Psoas muscle (tissue), 8 donors: Measurements from ENCODE around the gene ADGRE2. TPM values are rescaled to one million over a fixed set of nuclear protein-coding genes. Genes with fewer than 3 reads are reported as not detected.

Experiments
- ATAC-seq, 4 donors: fragments of 200-7000 bp; cut with Tn5 transposase; one replicate each; pipeline ENCODE4 v1.9.1; 2020; ENCODE audit warnings: moderate library complexity in 3 of 4, mild to moderate bottlenecking in 2 of 4
- DNase-seq, 2 donors: peaks; one replicate each; pipeline ENCODE4 v3.0.0-alpha.2; 2020
- H3K27ac ChIP-seq: fragments of 200-600 bp; one replicate; pipeline ENCODE4 v1.8.0; 2022
- H3K27me3 ChIP-seq, 3 donors: fragments of 200-600 bp in 1 of 3; one replicate each; pipeline versions ENCODE4 v1.6.1 to v1.8.0; 2013 to 2022; ENCODE audit warnings: low read length in 2 of 3, mild to moderate bottlenecking in 2 of 3, moderate library complexity in 1 of 3; ENCODE audit not compliant: insufficient read depth in 3 of 3
- H3K36me3 ChIP-seq, 2 donors: fragments of 200-600 bp in 1 of 2; one replicate each; pipeline versions ENCODE4 v1.6.1 to v1.8.0; 2013 to 2022; ENCODE audit warnings: low read depth in 1 of 2, mild to moderate bottlenecking in 1 of 2, moderate library complexity in 1 of 2; ENCODE audit not compliant: insufficient read depth in 1 of 2
- H3K4me1 ChIP-seq: fragments of 200-600 bp; one replicate; pipeline ENCODE4 v1.8.0; 2022
- H3K4me3 ChIP-seq: fragments of 200-600 bp; one replicate; pipeline ENCODE4 v1.8.0; 2022; ENCODE audit warnings: mild to moderate bottlenecking
- H3K9me3 ChIP-seq: fragments of 200-600 bp; one replicate; pipeline ENCODE4 v1.8.0; 2022
- CTCF ChIP-seq: fragments of 200-600 bp; IDR thresholded peaks from one replicate; pipeline ENCODE4 v1.8.0; 2022; ENCODE audit warnings: antibody characterized with exemption
- WGBS, 3 donors: extraction: QIAGEN DNeasy Blood & Tissue Kit; methylation state at CpG; one replicate each; pipeline versions ENCODE4 v1.1.6 to v1.1.7; 2013; 5-methylcytosine and 5-hydroxymethylcytosine counted together
- intact Hi-C, 2 donors: fragments of 100-400 bp; cut with DNase I; formaldehyde crosslinking; loops; one replicate each; pipeline versions ENCODE4 v1.11.0 to v1.14.2; 2022
- polyA plus RNA-seq, 3 donors: library from polyadenylated mRNA; stranded (reverse); fragments of 200-250 nt; gene quantifications; one replicate each; pipeline ENCODE4 v1.2.3, GENCODE V29; 2013
- total RNA-seq, 4 donors: library from RNA; stranded (reverse); fragmentation: NEBNext Ultra II Directional in 2 of 4; extraction: Animal tissue kit (Norgen Biotek cat#: 25700) in 2 of 4; gene quantifications; one replicate each; pipeline versions ENCODE4 v1.2.1 to v1.2.4, GENCODE V29; 2021 to 2023
- donor health status: healthy with polysubstance abuse.
- donor health status: DM: no; HTN: no; CAD: no; lungs with moderate emphysema.
- donor health status: Bipolar disorder and iron deficiency.
- donor health status: healthy.
- donor health status: DM: yes; HTN: yes; CAD: no.
- donor health status: DM: no; HTN: no; CAD: no.
- donor health status: DM: no; HTN: no; CAD: no.
- donor health status: DM: yes; HTN: yes; CAD: no.

ADGRE2 gene
- total and polyA plus RNA-seq, 7 donors, result 0.12 to 0.96 (median 0.56) TPM

- intact Hi-C loops, result no loop called here
- no peak for ATAC-seq
- TF ChIP-seq CTCF, result no peak
- Histone ChIP-seq H3K27me3 (peaks cover 0 to 1% (median 0%) of the 10 kb centered on the region in 3 donors), H3K4me3 (no peak overlapping the region), H3K4me1 (no peaks in the 10 kb centered on the region), H3K36me3 (no peaks in the 10 kb centered on the region), H3K27ac (no peak overlapping the region), H3K9me3 (no peaks in the 10 kb centered on the region)
- WGBS, 3 donors, result 67 to 71% (median 69%) methylated on average over 4 to 5 of the region's 5 CpGs
- DNase-seq, result no peak
Observed at GRCh38 chr19:14735915-14736314, 42.4 kb downstream of the ADGRE2 start.

GRCh38 chr19:14733574-14733973 lies 44.8 kb downstream of the ADGRE2 start:
- Histone ChIP-seq H3K4me1 (no peaks in the 10 kb centered on the region), H3K27ac (no peak overlapping the region), H3K36me3 (no peaks in the 10 kb centered on the region), H3K27me3 (peaks cover 0 to 1% (median 0%) of the 10 kb centered on the region in 3 donors), H3K4me3 (no peak overlapping the region), H3K9me3 (peaks cover 14% of the 10 kb centered on the region)
- DNase-seq, result no peak
- ATAC-seq, result no peak
- TF ChIP-seq CTCF, result no peak
- 0 to 90% (median 41%) methylated on average over 1 of the region's 1 CpG for WGBS, 3 donors
- intact Hi-C loops, result no loop called here

- DNase-seq, result no peak
- Histone ChIP-seq H3K4me3 (no peak overlapping the region), H3K36me3 (no peaks in the 10 kb centered on the region), H3K4me1 (no peaks in the 10 kb centered on the region), H3K27ac (no peak overlapping the region), H3K27me3 (peaks cover 0 to 1% (median 0%) of the 10 kb centered on the region in 3 donors), H3K9me3 (peaks cover 19% of the 10 kb centered on the region)
- no peak for TF ChIP-seq CTCF
- intact Hi-C loops, result no loop called here
- ATAC-seq, result no peak
Observed at GRCh38 chr19:14732510-14732909, 45.9 kb downstream of the ADGRE2 start.

- H3K4me3 ChIP-seq, result no peak overlapping the region
- peaks cover 0 to 1% (median 0%) of the 10 kb centered on the region in 3 donors for H3K27me3 ChIP-seq
- ATAC-seq (no peak), DNase-seq (no peak)
- H3K36me3 ChIP-seq, result no peaks in the 10 kb centered on the region
- H3K4me1 ChIP-seq, result no peaks in the 10 kb centered on the region
- no peak overlapping the region for H3K27ac ChIP-seq
- no peak for TF ChIP-seq CTCF
- H3K9me3 ChIP-seq, result peaks cover 27% of the 10 kb centered on the region
- intact Hi-C loops, result no loop called here
- WGBS, 3 donors, result 58 to 63% (median 61%) methylated on average over 10 of the region's 10 CpGs
Observed at GRCh38 chr19:14731200-14731599, 47.2 kb downstream of the ADGRE2 start.

GRCh38 chr19:14728595-14728994 lies 49.8 kb downstream of the ADGRE2 start:
- no peak for ATAC-seq
- H3K9me3 ChIP-seq, result peaks cover 53% of the 10 kb centered on the region
- no peak for DNase-seq
- H3K4me1 ChIP-seq, result no peaks in the 10 kb centered on the region
- no peaks in the 10 kb centered on the region for H3K36me3 ChIP-seq
- H3K27ac ChIP-seq, result no peak overlapping the region
- no peak for TF ChIP-seq CTCF
- intact Hi-C loops, result no loop called here
- WGBS, 3 donors, result 56 to 74% (median 69%) methylated on average over 7 of the region's 7 CpGs
- no peak overlapping the region for H3K4me3 ChIP-seq
- peaks cover 0 to 1% (median 0%) of the 10 kb centered on the region in 3 donors for H3K27me3 ChIP-seq
